Measurements from ENCODE around the gene TTLL3. TPM values are rescaled to one million over a fixed set of nuclear protein-coding genes. Genes with fewer than 3 reads are reported as not detected.

TTLL3 gene
- total and polyA plus RNA-seq, 2 of the 8 experiments (the other 6 are each of a cell fraction or from before 2014, with no cell fraction given) = 5.9 to 8.9 TPM

- TF ChIP-seq NANOG (IDR thresholded peaks at IDR 0.05; ENCODE audit: insufficient read depth, low read depth, low read length, poor library complexity, severe bottlenecking) = no peak
- TF ChIP-seq CTBP2 (IDR thresholded peaks at IDR 0.05; ENCODE audit: borderline replicate concordance, insufficient read depth, insufficient read length, low read length) = no peak
- TF ChIP-seq CEBPB (IDR thresholded peaks at IDR 0.05; ENCODE audit: low read depth, low read length) = no peak
- no peak for TF ChIP-seq YY1 (IDR thresholded peaks at IDR 0.05; ENCODE audit: low read depth, low read length)
- TF ChIP-seq, protein P1, sequence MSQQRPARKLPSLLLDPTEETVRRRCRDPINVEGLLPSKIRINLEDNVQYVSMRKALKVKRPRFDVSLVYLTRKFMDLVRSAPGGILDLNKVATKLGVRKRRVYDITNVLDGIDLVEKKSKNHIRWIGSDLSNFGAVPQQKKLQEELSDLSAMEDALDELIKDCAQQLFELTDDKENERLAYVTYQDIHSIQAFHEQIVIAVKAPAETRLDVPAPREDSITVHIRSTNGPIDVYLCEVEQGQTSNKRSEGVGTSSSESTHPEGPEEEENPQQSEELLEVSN (IDR thresholded peaks at IDR 0.05) = no peak
- TF ChIP-seq POLR2A (IDR thresholded peaks at IDR 0.05; ENCODE audit: control extremely low read depth in 1 of 2, low read depth in 2 of 2, low read length in 2 of 2) = no peak
- TF ChIP-seq RFX5 (IDR thresholded peaks at IDR 0.05; ENCODE audit: borderline replicate concordance, low read depth, low read length) = no peak
These were observed 24.7 kb downstream of the TTLL3 start (continued) for GRCh38 chr3:9834520-9835380.

Measured in H1 (cell line).